Ishikawa (cell line): ENCODE results near the gene CCT5.
A peak's percentile ranks its signal among the peaks of the same experiment; 100 is the strongest.

Source experiments
- CEBPB ChIP-seq: IDR thresholded peaks from 2 replicates; pipeline ENCODE4 v1.6.1; 2012
- CREB1 ChIP-seq: IDR thresholded peaks from 2 replicates; pipeline ENCODE4 v1.6.1; 2012; ENCODE audit warnings: low read depth
- EGR1 ChIP-seq: IDR thresholded peaks from 2 replicates; pipeline ENCODE4 v1.6.1; 2012
- EP300 ChIP-seq: IDR thresholded peaks from 2 replicates; pipeline ENCODE4 v1.6.1; 2012; ENCODE audit warnings: borderline replicate concordance
- FOXM1 ChIP-seq: IDR thresholded peaks from 2 replicates; pipeline ENCODE4 v1.6.1; 2012; ENCODE audit warnings: low read depth, borderline replicate concordance
- MAX ChIP-seq: IDR thresholded peaks from 2 replicates; pipeline ENCODE4 v1.6.1; 2012
- NFIC ChIP-seq: IDR thresholded peaks from 2 replicates; pipeline ENCODE4 v1.6.1; 2012
- RAD21 ChIP-seq: IDR thresholded peaks from 2 replicates; pipeline ENCODE4 v1.6.1; 2012; ENCODE audit warnings: low read depth
- REST ChIP-seq: IDR thresholded peaks from 2 replicates; pipeline ENCODE4 v1.6.1; 2012; ENCODE audit warnings: low read depth, mild to moderate bottlenecking
- TAF1 ChIP-seq: IDR thresholded peaks from 2 replicates; pipeline ENCODE4 v1.6.1; 2012; ENCODE audit warnings: low read depth, mild to moderate bottlenecking
- TCF12 ChIP-seq: IDR thresholded peaks from 2 replicates; pipeline ENCODE4 v1.6.1; 2012; ENCODE audit warnings: low read depth
- TEAD4 ChIP-seq: IDR thresholded peaks from 2 replicates; pipeline ENCODE4 v1.6.1; 2012
- USF1 ChIP-seq: IDR thresholded peaks from 2 replicates; pipeline ENCODE4 v1.6.1; 2012
- YY1 ChIP-seq: IDR thresholded peaks from 2 replicates; pipeline ENCODE4 v1.6.1; 2012; ENCODE audit warnings: low read depth
- ZBTB7A ChIP-seq: IDR thresholded peaks from 2 replicates; pipeline ENCODE4 v1.6.1; 2012; ENCODE audit warnings: low read depth

CCT5 gene

GRCh38 chr5:10249948-10250805 is at the start of gene CCT5:
CCT5 (plus strand) TSS chr5:10250280; CDS start chr5:10250341, 61 bp downstream.
- TF ChIP-seq TCF12 (peak; percentile 62; the same call in 1 of the 2 replicates), ZBTB7A (no peak; the same call in 1 of the 2 replicates), REST (no peak; the same call in 1 of the 2 replicates), CEBPB (no peak), EP300 (peak; percentile 34; the same call in 1 of the 2 replicates), RAD21 (no peak), FOXM1 (peak; percentile 57; the same call in 1 of the 2 replicates), TEAD4 (no peak), YY1 (peak; percentile 86), MAX (peak; percentile 98), CREB1 (no peak), EGR1 (no peak), NFIC (no peak), USF1 (no peak; the same call in 1 of the 2 replicates), TAF1 (peak; percentile 88)

- TF ChIP-seq EP300: no peak
- TF ChIP-seq RAD21: peak; percentile 40
Measured at GRCh38 chr5:10201223-10201868, 48.7 kb upstream of the CCT5 start.

- TF ChIP-seq REST (no peak), MAX (no peak), TEAD4 (no peak), YY1 (no peak), FOXM1 (no peak), RAD21 (no peak), TAF1 (no peak), CEBPB (no peak), NFIC (no peak), EGR1 (no peak), TCF12 (no peak)
Measured at GRCh38 chr5:10202089-10202910, 47.8 kb upstream of the CCT5 start.

GRCh38 chr5:10209004-10209403 is 41.1 kb upstream of the CCT5 start:
- no peak for TF ChIP-seq RAD21
- TF ChIP-seq REST: no peak
- TF ChIP-seq MAX: no peak
- no peak for TF ChIP-seq FOXM1
- no peak for TF ChIP-seq USF1
- TF ChIP-seq EGR1: no peak
- no peak for TF ChIP-seq TEAD4
- TF ChIP-seq EP300: no peak
- no peak for TF ChIP-seq TAF1
- no peak for TF ChIP-seq NFIC
- TF ChIP-seq CEBPB: no peak
- no peak for TF ChIP-seq ZBTB7A
- TF ChIP-seq CREB1: no peak
- TF ChIP-seq YY1: no peak
- TF ChIP-seq TCF12: no peak
